Epithelial cell of proximal tubule (primary cell): Measurements from ENCODE around the gene IQCH. TPM values are rescaled to one million over a fixed set of nuclear protein-coding genes. Genes with fewer than 3 reads are reported as not detected.
A peak's percentile ranks its signal among the peaks of the same experiment; 100 is the strongest.

Experiments
- DNase-seq: peaks from one replicate; pipeline ENCODE4 v3.0.0-alpha.2; 2011; ENCODE audit warnings: low read depth
- H3K4me3 ChIP-seq: 2 replicates; pipeline ENCODE4 v1.5.1; 2011; ENCODE audit warnings: low read depth, mild to moderate bottlenecking, low read length
- CTCF ChIP-seq: conservative IDR thresholded peaks from 2 replicates; pipeline ENCODE4 v1.5.1; 2012; ENCODE audit warnings: low read depth, mild to moderate bottlenecking, low read length
- total RNA-seq: library from RNA; depleted of rRNA; stranded (reverse); fragments of >200 nt; gene quantifications from 2 replicates; pipeline ENCODE4 v1.2.3, GENCODE V29; 2015

The IQCH gene
- total RNA-seq, 1 donor from 2014 or later: 0.92 TPM

GRCh38 chr15:67373971-67374370, 119.4 kb downstream of the IQCH start:
- no peak for TF ChIP-seq CTCF
- DNase-seq: no peak
- no peak overlapping the region for H3K4me3 ChIP-seq

- no peak for TF ChIP-seq CTCF
- H3K4me3 ChIP-seq: no peak overlapping the region
- DNase-seq: no peak
Measured at GRCh38 chr15:67379530-67379929, 124.9 kb downstream of the IQCH start.

GRCh38 chr15:67380921-67381320, 126.3 kb downstream of the IQCH start:
- DNase-seq: no peak
- H3K4me3 ChIP-seq: no peak overlapping the region
- TF ChIP-seq CTCF: no peak

GRCh38 chr15:67381416-67382045, 126.9 kb downstream of the IQCH start:
- no peak for TF ChIP-seq CTCF
- DNase-seq: no peak
- H3K4me3 ChIP-seq: no peak overlapping the region

- no peak for TF ChIP-seq CTCF
- H3K4me3 ChIP-seq: no peak overlapping the region
- DNase-seq: no peak
Measured at GRCh38 chr15:67382723-67383122, 128.1 kb downstream of the IQCH start.

GRCh38 chr15:67383899-67384298, 129.3 kb downstream of the IQCH start:
- DNase-seq: no peak
- H3K4me3 ChIP-seq: no peak overlapping the region
- peak; percentile 31 for TF ChIP-seq CTCF

GRCh38 chr15:67384761-67385160, 130.2 kb downstream of the IQCH start:
- no peak for DNase-seq
- TF ChIP-seq CTCF: no peak
- H3K4me3 ChIP-seq: no peak overlapping the region
